Transverse colon (tissue), 3 donors: ENCODE measurements around the gene MYO7B.

Experiments used
- POLR2A ChIP-seq: fragments of 450-650 bp; IDR thresholded peaks from one replicate; pipeline ENCODE4 v1.6.1; 2016; ENCODE audit warnings: antibody characterized with exemption, mild to moderate bottlenecking, moderate library complexity
- TF ChIP-seq, protein P1 (sequence below), 5 experiments: fragments of 200-600 bp in 3 of 5; fragments of 450-650 bp in 2 of 5; sonication (generic) in 3 of 5; IDR thresholded peaks; 1 replicate in 2 of 5; 2 replicates in 3 of 5; pipeline ENCODE4 v1.5.1; 2016 to 2017; ENCODE audit warnings: antibody characterized with exemption in 5 of 5, inconsistent platforms in 3 of 5, mild to moderate bottlenecking in 2 of 5, moderate library complexity in 1 of 5

DNA sequence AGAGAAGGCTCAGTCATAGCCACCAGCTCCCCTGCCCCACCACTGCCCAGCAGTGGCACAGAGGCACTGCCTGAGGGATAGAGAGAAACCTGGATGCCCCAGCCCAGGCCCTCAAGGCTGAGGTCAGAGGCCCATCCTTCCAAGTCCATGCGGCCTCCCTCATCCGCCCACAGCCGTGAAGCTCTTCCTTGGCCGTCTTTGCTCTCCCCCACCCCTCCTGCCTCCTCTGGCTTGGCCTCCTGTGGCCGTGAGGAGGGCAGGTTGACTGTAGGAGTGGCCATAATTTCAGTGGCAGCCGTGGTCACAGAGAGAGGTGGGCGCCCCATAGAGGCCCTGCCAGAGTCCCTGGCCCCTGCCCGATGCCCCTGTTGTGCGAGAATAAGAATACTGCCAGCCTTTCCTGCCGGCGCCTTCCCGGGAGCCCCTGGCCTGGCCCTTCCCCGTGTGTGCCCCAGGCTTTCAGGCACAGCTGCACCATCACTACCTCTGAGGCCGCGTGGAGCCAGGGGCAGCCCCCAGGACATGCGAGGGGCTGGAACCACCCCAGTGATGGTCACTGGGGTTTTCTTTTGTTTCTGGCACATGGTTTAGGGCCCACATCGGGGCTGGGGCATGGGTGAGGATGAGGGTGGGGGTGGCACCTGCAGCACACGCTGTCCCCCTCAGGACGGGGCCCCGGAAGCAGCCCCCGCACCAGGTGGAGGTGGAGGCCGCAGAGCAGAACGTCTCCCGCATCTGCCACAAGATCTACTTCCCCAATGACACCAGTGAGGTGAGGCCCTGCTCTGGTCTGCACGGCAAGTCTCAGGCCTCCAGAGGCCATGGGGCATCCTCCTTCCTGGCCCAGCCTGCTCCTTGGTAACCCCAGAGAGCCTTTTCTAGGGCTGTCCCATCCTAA is 97.4 kb downstream of the MYO7B start:
- TF ChIP-seq, protein P1, sequence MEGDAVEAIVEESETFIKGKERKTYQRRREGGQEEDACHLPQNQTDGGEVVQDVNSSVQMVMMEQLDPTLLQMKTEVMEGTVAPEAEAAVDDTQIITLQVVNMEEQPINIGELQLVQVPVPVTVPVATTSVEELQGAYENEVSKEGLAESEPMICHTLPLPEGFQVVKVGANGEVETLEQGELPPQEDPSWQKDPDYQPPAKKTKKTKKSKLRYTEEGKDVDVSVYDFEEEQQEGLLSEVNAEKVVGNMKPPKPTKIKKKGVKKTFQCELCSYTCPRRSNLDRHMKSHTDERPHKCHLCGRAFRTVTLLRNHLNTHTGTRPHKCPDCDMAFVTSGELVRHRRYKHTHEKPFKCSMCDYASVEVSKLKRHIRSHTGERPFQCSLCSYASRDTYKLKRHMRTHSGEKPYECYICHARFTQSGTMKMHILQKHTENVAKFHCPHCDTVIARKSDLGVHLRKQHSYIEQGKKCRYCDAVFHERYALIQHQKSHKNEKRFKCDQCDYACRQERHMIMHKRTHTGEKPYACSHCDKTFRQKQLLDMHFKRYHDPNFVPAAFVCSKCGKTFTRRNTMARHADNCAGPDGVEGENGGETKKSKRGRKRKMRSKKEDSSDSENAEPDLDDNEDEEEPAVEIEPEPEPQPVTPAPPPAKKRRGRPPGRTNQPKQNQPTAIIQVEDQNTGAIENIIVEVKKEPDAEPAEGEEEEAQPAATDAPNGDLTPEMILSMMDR (IDR thresholded peaks at IDR 0.05): no peak
- TF ChIP-seq POLR2A: no peak
